NCI-H526 treated with DMSO at 0.1 percent for 48 hours (cell line): ENCODE data around the gene ACTL6B.

ENCODE experiments used
- DNase-seq: peaks from one replicate; lab custom pipeline; 2025; lab: John Stamatoyannopoulos, UW

ACTL6B gene

DNA sequence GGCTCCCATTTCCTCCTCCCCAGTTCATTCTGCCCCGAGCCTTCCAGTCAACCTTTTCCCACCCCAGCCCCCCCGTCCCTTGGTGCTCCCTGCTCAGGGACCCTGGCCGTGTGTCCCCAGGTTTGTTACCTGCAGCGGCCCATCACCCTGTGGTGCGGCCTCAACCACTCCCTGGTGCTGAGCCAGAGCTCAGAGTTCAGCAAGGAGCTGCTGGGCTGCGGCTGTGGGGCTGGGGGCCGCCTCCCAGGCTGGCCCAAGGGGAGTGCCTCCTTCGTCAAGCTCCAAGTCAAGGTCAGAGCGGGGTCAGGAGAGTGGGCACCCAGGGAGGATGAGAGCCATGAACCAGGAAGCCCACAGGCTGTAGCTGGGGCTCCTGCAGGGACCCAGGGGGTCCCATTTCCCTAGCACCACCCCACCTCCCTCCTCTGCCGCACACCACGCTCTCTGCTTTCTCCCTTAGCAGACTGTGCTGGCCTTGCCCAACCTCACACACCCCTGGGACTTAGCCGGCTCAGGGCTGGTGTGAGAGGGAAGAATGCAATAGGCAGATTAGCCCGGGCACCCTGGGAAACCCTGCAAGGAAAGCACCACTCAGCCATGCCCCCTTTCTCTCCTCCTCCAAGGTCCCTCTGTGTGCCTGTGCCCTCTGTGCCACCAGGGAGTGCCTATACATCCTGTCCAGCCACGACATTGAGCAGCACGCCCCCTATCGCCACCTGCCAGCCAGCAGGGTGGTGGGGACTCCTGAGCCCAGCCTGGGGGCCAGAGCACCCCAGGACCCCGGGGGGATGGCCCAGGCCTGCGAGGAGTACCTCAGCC lies 56.1 kb downstream of the ACTL6B start:
- no peak for DNase-seq

DNA sequence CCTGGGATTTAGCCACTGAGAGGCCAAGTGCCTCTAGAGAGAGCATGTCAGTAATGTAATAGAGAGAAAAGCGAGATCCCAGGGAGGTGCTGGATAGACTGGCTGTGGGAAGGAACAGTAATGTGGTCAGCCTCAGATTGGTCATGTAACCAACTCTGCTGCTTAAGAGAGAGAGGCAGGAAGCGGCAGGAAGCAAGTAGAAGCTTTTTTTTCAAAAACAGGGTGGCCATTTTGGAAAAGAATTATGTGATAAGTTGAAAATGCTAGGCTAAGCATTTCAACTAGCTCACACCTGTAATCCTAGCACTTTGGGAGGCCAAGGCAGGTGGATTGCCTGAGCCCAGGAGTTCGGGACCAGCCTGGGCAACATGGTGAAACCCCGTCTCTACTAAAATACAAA lies 57.8 kb downstream of the ACTL6B start:
- no peak for DNase-seq

DNA sequence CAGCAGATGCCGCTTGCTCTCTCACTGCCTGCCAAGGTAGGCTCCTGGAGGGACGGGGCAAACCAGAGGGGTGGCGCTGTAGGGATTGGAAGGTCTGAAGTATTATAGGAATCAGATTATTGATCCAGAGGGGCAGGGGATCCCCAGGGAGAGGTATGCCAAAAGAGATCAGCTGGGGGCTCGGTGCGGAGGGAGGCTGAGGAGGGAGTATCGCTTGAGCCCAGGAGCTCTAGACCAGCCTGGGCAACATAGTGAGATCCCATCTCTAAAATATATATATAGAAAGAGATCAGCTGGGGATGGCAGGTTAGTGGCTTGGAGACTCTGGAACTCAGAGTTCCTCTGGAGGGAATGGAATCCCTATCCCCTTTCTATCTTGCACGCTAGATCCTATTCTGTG lies 61.1 kb downstream of the ACTL6B start:
- DNase-seq: no peak
